ENCODE data around the gene ASPG.
A peak's percentile ranks its signal among the peaks of the same experiment; 100 is the strongest.

Gene ASPG

GRCh38 chr14:104125011-104125410 is 39.5 kb downstream of the ASPG start:
- TF ChIP-seq ZFX (IDR thresholded peaks at IDR 0.05), result no peak
- TF ChIP-seq, protein P1, sequence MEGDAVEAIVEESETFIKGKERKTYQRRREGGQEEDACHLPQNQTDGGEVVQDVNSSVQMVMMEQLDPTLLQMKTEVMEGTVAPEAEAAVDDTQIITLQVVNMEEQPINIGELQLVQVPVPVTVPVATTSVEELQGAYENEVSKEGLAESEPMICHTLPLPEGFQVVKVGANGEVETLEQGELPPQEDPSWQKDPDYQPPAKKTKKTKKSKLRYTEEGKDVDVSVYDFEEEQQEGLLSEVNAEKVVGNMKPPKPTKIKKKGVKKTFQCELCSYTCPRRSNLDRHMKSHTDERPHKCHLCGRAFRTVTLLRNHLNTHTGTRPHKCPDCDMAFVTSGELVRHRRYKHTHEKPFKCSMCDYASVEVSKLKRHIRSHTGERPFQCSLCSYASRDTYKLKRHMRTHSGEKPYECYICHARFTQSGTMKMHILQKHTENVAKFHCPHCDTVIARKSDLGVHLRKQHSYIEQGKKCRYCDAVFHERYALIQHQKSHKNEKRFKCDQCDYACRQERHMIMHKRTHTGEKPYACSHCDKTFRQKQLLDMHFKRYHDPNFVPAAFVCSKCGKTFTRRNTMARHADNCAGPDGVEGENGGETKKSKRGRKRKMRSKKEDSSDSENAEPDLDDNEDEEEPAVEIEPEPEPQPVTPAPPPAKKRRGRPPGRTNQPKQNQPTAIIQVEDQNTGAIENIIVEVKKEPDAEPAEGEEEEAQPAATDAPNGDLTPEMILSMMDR (conservative IDR thresholded peaks at IDR 0.05), result no peak
- H3K27ac ChIP-seq, result no peak overlapping the region

DNA sequence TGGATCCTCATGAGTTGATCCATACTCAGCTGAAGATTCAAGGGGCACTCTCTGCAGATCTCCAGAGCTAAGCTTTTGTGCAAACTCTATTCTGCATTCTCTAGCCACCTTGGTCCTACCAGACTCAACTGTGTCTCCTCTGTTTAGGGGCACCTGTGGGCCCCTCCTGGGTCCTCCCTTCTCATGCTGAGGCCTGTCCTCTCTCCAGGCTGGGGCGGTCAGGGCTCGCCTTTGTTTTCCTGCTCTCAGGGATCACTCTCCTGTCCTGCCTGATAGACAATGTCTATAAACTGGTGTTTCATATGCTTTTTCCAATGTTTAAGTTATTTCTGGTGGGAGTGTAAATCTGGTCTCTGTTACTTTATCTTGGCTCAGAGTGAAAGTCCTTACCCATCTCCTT is 41.3 kb downstream of the ASPG start:
- TF ChIP-seq ZFX (IDR thresholded peaks at IDR 0.05), result no peak
- TF ChIP-seq, protein P1 (conservative IDR thresholded peaks at IDR 0.05), result no peak
- H3K27ac ChIP-seq, result no peak overlapping the region

GRCh38 chr14:104128981-104129380 is 43.5 kb downstream of the ASPG start:
- H3K27ac ChIP-seq, result no peak overlapping the region
- TF ChIP-seq ZFX (IDR thresholded peaks at IDR 0.05), result no peak
- TF ChIP-seq, protein P1 (conservative IDR thresholded peaks at IDR 0.05), result no peak

- TF ChIP-seq ZFX (IDR thresholded peaks at IDR 0.05), result no peak
- TF ChIP-seq, protein P1 (conservative IDR thresholded peaks at IDR 0.05), result no peak
- H3K27ac ChIP-seq, result no peak overlapping the region
These were observed 44.1 kb downstream of the ASPG start for GRCh38 chr14:104129556-104129955.

- TF ChIP-seq, protein P1 (conservative IDR thresholded peaks at IDR 0.05), result peak; percentile 78
- no peak for TF ChIP-seq ZFX (IDR thresholded peaks at IDR 0.05)
- no peak overlapping the region for H3K27ac ChIP-seq
These were observed 45.6 kb downstream of the ASPG start for GRCh38 chr14:104130974-104131651.

DNA sequence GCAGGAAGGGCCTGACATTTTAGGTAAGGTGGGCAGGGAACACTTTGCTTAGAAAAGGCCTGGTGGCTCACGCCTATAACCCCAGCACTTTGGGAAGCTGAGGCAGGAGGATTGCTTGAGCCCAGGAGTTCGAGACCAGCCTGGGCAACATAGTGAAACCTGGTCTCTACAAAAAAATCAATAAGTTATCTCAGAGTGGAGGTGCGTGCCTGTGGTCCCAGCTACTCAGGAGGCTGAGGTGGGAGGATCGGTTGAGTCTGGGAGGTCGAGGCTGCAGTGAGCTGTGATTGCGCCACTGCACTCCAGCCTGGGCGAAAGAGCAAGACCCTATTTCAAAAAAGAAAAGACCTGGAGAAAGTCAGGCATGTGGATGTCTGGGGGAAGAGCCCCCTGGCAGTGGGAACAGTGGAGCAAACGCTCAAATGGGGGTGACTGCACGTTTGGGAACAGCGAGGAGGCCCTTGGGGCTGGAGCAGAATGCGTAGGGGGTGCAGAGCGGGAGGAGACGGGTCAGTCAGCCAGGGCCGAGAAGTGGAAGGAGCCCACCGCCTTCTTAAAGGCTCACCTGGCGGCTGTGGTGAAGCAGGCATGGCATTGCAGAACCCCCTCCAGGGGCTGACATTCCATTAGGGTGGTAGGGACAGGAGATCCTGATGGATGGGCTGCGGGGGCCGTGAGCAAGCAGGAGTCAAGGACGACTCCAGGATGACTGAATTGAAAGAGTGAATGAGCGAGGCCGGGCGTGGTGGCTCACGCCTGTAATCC is 46.6 kb downstream of the ASPG start:
- TF ChIP-seq, protein P1 (conservative IDR thresholded peaks at IDR 0.05), result no peak
- TF ChIP-seq ZFX (IDR thresholded peaks at IDR 0.05), result no peak
- H3K27ac ChIP-seq, result no peak overlapping the region

DNA sequence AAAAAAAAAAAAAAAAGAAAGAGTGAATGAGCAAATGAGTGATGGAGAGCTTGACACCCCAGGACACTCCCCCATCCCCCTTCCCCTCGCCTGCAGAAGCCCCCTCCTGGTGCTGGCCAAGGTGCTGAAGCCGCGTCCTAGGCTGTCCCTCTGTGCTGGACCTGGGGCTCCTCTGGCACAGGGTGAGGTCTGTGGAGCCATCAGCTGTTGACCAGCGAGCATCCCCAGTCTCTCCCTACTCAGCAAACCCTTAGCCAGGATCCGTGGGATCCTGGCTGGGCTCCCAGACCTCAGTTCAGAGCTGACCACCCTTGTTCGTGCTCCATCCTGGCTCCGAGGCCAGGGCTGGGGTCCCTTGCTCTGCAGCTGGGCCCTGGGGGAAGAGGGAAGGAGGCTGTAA is 47.5 kb downstream of the ASPG start:
- TF ChIP-seq ZFX (IDR thresholded peaks at IDR 0.05), result no peak
- TF ChIP-seq, protein P1 (conservative IDR thresholded peaks at IDR 0.05), result no peak
- H3K27ac ChIP-seq, result no peak overlapping the region

All from C4-2B (cell line).